Activated T-cell treated with anti-CD3 and anti-CD28 coated beads for 1 hour (primary cell): ENCODE measurements around the gene TMEM248.
"Not testable (repeated sequence)": the region's sequence is repeated elsewhere in the genome, so short reads cannot be mapped to it uniquely, and the experiment has no call there.

Experiments used
- DNase-seq: peaks from one replicate; pipeline ENCODE4 v3.0.0-alpha.2; 2020; ENCODE audit warnings: low read depth

Gene TMEM248

GRCh38 chr7:66952343-66953043, 31.5 kb downstream of the TMEM248 start:
- no peak for DNase-seq

- DNase-seq: no peak
Measured at GRCh38 chr7:66953044-66953427, 32.0 kb downstream of the TMEM248 start.

GRCh38 chr7:66957595-66958290, 36.7 kb downstream of the TMEM248 start:
- DNase-seq: no peak

- no peak for DNase-seq
Measured at GRCh38 chr7:66958538-66959350, 37.7 kb downstream of the TMEM248 start.

GRCh38 chr7:66960192-66960591, 39.2 kb downstream of the TMEM248 start:
- DNase-seq: no peak

- DNase-seq: no peak
Measured at GRCh38 chr7:66961096-66961495, 40.1 kb downstream of the TMEM248 start.

GRCh38 chr7:66964411-66964810, 43.4 kb downstream of the TMEM248 start:
- DNase-seq: no peak

- DNase-seq: no peak
Measured at GRCh38 chr7:66967029-66967428, 46.0 kb downstream of the TMEM248 start.

GRCh38 chr7:66969001-66969400, 48.0 kb downstream of the TMEM248 start:
- not testable (repeated sequence) for DNase-seq

GRCh38 chr7:66970310-66970709, 49.3 kb downstream of the TMEM248 start:
- no peak for DNase-seq

GRCh38 chr7:66974986-66975590, 54.1 kb downstream of the TMEM248 start:
- DNase-seq: no peak

- DNase-seq: not testable (repeated sequence)
Measured at GRCh38 chr7:66978312-66978711, 57.3 kb downstream of the TMEM248 start.

GRCh38 chr7:66979013-66979412, 58.0 kb downstream of the TMEM248 start:
- DNase-seq: not testable (repeated sequence)

GRCh38 chr7:66980336-66980735, 59.3 kb downstream of the TMEM248 start:
- not testable (repeated sequence) for DNase-seq

GRCh38 chr7:66989552-66989951, 68.5 kb downstream of the TMEM248 start:
- DNase-seq: not testable (repeated sequence)

- not testable (repeated sequence) for DNase-seq
Measured at GRCh38 chr7:66994051-66994450, 73.0 kb downstream of the TMEM248 start.

GRCh38 chr7:66994691-66995049, 73.6 kb downstream of the TMEM248 start:
- peak; percentile 31 for DNase-seq

GRCh38 chr7:66995050-66995776, 74.2 kb downstream of the TMEM248 start, which contains the start of gene SBDS:
SBDS (minus strand) TSS chr7:66995586; CDS start chr7:66995417, 169 bp downstream.
- peak; percentile 82 for DNase-seq

- DNase-seq: peak; percentile 96
Measured at GRCh38 chr7:66996444-66997191, 75.6 kb downstream of the TMEM248 start, which contains the start of gene TYW1. TYW1 (plus strand) TSS chr7:66996833; CDS start chr7:66996979, 146 bp downstream.

- not testable (repeated sequence) for DNase-seq
Measured at GRCh38 chr7:67000601-67001258, 79.7 kb downstream of the TMEM248 start.
